Measurements from ENCODE around the gene DNAH6.

The DNAH6 gene

DNA sequence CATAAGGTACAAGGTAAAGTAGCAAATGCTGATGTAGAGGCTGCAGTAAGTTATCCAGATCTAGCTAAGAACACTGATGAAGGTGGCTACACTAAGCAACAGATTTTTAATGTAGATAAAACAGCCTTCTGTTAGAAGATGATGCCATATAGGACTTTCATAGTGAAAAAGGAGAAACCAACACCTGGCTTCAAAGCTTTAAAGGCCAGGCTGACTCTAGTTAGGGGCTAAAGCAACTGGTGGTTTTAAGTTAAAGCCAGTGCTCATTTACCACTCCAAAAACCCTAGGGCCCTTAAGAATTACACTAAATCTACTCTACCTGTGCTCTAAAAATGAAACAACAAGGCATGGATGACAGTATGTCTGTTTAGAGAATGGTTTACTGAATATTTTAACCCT, 131.0 kb downstream of the DNAH6 start:
- Histone ChIP-seq H2AFZ (ENCODE audit: insufficient read depth, low read length, poor library complexity) (no peak overlapping the region), H3K14ac (ENCODE audit: low read length) (no peak overlapping the region), H3K23ac (ENCODE audit: low read length) (no peak overlapping the region), H3K18ac (ENCODE audit: low read length) (no peak overlapping the region), H3K27me3 (ENCODE audit: insufficient read depth, low read length) (no peaks in the 10 kb centered on the region), H3K9me3 (ENCODE audit: insufficient read depth, low read depth, low read length) (no peaks in the 10 kb centered on the region), H4K91ac (ENCODE audit: low read depth, low read length) (no peak overlapping the region), H3K4me3 (ENCODE audit: low read depth, low read length) (no peak overlapping the region), H2BK5ac (ENCODE audit: low read depth, low read length, poor library complexity) (no peak overlapping the region), H2AK5ac (ENCODE audit: low read length) (no peak overlapping the region), H3K4ac (ENCODE audit: low read depth, low read length) (no peak overlapping the region), H3K79me1 (ENCODE audit: low read length) (no peaks in the 10 kb centered on the region), H3K9ac (ENCODE audit: low read length) (no peak overlapping the region), H3K4me2 (ENCODE audit: low read length) (no peak overlapping the region), H4K8ac (ENCODE audit: low read depth, low read length) (no peak overlapping the region), H3K27ac (ENCODE audit: low read depth, low read length) (no peak overlapping the region), H2BK12ac (ENCODE audit: low read length) (no peak overlapping the region), H3K79me2 (ENCODE audit: control insufficient read depth, insufficient read depth, low read length, poor library complexity) (no peaks in the 10 kb centered on the region), H4K12ac (ENCODE audit: low read depth, low read length) (no peak overlapping the region), H3K36me3 (ENCODE audit: control insufficient read depth in 1 of 2, insufficient read depth in 2 of 2, low read length in 2 of 2) (no peaks in the 10 kb centered on the region), H2BK120ac (ENCODE audit: insufficient read depth, low read length, poor library complexity) (no peak overlapping the region), H3K4me1 (ENCODE audit: control insufficient read depth in 1 of 2, insufficient read depth in 2 of 2, low read length in 2 of 2) (no peaks in the 10 kb centered on the region)
- no peak for DNase-seq

DNA sequence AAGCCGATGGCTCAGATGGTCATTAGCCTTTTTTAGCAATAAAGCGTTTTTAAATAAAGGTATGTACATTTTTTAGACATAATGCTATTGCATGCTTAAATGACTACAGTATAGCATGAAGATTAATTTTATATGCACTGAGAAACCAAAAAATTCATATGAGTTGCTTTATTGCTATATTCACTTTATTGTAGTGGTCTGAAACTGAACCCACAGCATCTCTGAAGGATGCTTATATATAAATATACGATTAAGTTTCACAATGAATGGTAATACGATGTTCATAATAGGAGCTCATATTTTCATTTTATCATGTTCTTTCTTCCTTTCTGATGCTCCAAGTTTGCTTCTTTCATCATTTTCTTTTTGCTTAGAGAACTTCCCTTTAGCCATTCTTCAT, 132.8 kb downstream of the DNAH6 start:
- WGBS (ENCODE audit: extremely low coverage, insufficient coverage, insufficient read length): no CpG with 5 or more reads among the region's 4 CpGs
- Histone ChIP-seq H2BK5ac (ENCODE audit: low read depth, low read length, poor library complexity) (no peak overlapping the region), H3K79me1 (ENCODE audit: low read length) (no peaks in the 10 kb centered on the region), H3K4me2 (ENCODE audit: low read length) (no peak overlapping the region), H3K79me2 (ENCODE audit: control insufficient read depth, insufficient read depth, low read length, poor library complexity) (no peaks in the 10 kb centered on the region), H2AFZ (ENCODE audit: insufficient read depth, low read length, poor library complexity) (no peak overlapping the region), H2AK5ac (ENCODE audit: low read length) (no peak overlapping the region), H3K27me3 (ENCODE audit: insufficient read depth, low read length) (no peaks in the 10 kb centered on the region), H3K27ac (ENCODE audit: low read depth, low read length) (no peak overlapping the region), H4K91ac (ENCODE audit: low read depth, low read length) (no peak overlapping the region), H3K9me3 (ENCODE audit: insufficient read depth, low read depth, low read length) (no peaks in the 10 kb centered on the region), H4K8ac (ENCODE audit: low read depth, low read length) (no peak overlapping the region), H2BK120ac (ENCODE audit: insufficient read depth, low read length, poor library complexity) (no peak overlapping the region), H3K23ac (ENCODE audit: low read length) (no peak overlapping the region), H3K36me3 (ENCODE audit: control insufficient read depth in 1 of 2, insufficient read depth in 2 of 2, low read length in 2 of 2) (no peaks in the 10 kb centered on the region), H3K14ac (ENCODE audit: low read length) (no peak overlapping the region), H3K18ac (ENCODE audit: low read length) (no peak overlapping the region), H3K4ac (ENCODE audit: low read depth, low read length) (no peak overlapping the region), H3K9ac (ENCODE audit: low read length) (no peak overlapping the region), H4K12ac (ENCODE audit: low read depth, low read length) (no peak overlapping the region), H2BK12ac (ENCODE audit: low read length) (no peak overlapping the region), H3K4me3 (ENCODE audit: low read depth, low read length) (no peak overlapping the region), H3K4me1 (ENCODE audit: control insufficient read depth in 1 of 2, insufficient read depth in 2 of 2, low read length in 2 of 2) (no peaks in the 10 kb centered on the region)
- no peak for DNase-seq

DNA sequence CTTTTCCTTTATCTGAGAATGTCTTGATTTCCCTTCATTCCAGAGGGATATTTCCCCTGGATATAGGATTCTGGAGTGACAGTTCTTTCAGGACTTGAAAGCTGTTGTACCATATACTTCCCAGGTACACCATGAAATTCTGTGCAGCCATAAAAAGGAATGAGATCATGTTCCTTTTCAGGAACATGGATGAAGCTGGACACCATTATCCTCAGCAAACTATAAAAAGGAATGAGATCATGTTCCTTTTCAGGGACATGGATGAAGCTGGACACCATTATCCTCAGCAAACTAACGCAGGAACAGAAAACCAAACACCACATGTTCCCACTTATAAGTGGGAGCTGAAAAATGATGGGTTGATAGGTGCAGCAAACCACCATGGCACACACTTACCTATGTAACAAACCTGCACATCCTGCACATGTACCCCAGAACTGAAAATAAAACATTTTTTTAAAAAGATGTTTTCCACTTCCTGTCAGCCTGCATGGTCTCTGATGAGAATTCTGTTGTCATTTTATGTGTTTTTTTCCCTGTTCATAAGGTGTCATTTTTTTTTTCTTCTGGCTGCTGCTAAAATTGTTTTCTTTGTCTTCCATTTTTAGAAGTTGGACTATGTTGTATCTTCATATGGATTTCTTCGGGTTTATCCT, 133.3 kb downstream of the DNAH6 start:
- H2BK120ac ChIP-seq (ENCODE audit: insufficient read depth, low read length, poor library complexity): no peak overlapping the region
- no peak overlapping the region for H3K4me3 ChIP-seq (ENCODE audit: low read depth, low read length)
- no peaks in the 10 kb centered on the region for H3K27me3 ChIP-seq (ENCODE audit: insufficient read depth, low read length)
- no peaks in the 10 kb centered on the region for H3K4me1 ChIP-seq (ENCODE audit: control insufficient read depth in 1 of 2, insufficient read depth in 2 of 2, low read length in 2 of 2)
- no peak overlapping the region for H2AFZ ChIP-seq (ENCODE audit: insufficient read depth, low read length, poor library complexity)
- no peak overlapping the region for H3K4me2 ChIP-seq (ENCODE audit: low read length)
- no peak overlapping the region for H3K9ac ChIP-seq (ENCODE audit: low read length)
- no peaks in the 10 kb centered on the region for H3K79me1 ChIP-seq (ENCODE audit: low read length)
- H2AK5ac ChIP-seq (ENCODE audit: low read length): no peak overlapping the region
- WGBS (ENCODE audit: extremely low coverage, insufficient coverage, insufficient read length): no CpG with 5 or more reads among the region's 2 CpGs
- no peaks in the 10 kb centered on the region for H3K79me2 ChIP-seq (ENCODE audit: control insufficient read depth, insufficient read depth, low read length, poor library complexity)
- no peak overlapping the region for H2BK5ac ChIP-seq (ENCODE audit: low read depth, low read length, poor library complexity)
- no peak overlapping the region for H3K23ac ChIP-seq (ENCODE audit: low read length)
- no peak overlapping the region for H3K18ac ChIP-seq (ENCODE audit: low read length)
- H3K9me3 ChIP-seq (ENCODE audit: insufficient read depth, low read depth, low read length): no peaks in the 10 kb centered on the region
- DNase-seq: no peak
- no peak overlapping the region for H2BK12ac ChIP-seq (ENCODE audit: low read length)
- no peak overlapping the region for H3K4ac ChIP-seq (ENCODE audit: low read depth, low read length)
- no peak overlapping the region for H4K91ac ChIP-seq (ENCODE audit: low read depth, low read length)
- no peak overlapping the region for H4K8ac ChIP-seq (ENCODE audit: low read depth, low read length)
- H3K14ac ChIP-seq (ENCODE audit: low read length): no peak overlapping the region
- no peak overlapping the region for H4K12ac ChIP-seq (ENCODE audit: low read depth, low read length)
- no peak overlapping the region for H3K27ac ChIP-seq (ENCODE audit: low read depth, low read length)
- H3K36me3 ChIP-seq (ENCODE audit: control insufficient read depth in 1 of 2, insufficient read depth in 2 of 2, low read length in 2 of 2): no peaks in the 10 kb centered on the region

DNA sequence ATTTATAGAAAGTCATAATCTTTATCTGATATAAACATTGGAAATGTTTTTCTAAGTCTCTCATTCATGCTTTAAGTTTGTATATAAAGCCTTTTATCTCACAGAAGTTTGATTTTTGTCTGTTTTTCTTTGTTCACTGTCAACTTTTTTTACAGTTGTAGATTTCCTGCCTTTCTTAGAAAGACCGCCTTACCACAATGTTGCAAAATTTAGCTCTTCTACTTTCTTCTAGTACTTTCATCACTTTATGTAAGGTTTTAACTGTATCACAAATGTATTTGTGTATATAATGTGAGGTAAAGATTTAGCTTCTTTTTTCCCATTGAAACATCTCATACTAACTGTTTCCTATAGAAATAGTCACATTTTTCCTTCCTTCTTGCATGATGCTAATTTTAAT, 136.1 kb downstream of the DNAH6 start:
- Histone ChIP-seq H2AFZ (ENCODE audit: insufficient read depth, low read length, poor library complexity) (no peak overlapping the region), H2BK12ac (ENCODE audit: low read length) (no peak overlapping the region), H3K18ac (ENCODE audit: low read length) (no peak overlapping the region), H3K4me1 (ENCODE audit: control insufficient read depth in 1 of 2, insufficient read depth in 2 of 2, low read length in 2 of 2) (no peaks in the 10 kb centered on the region), H3K27me3 (ENCODE audit: insufficient read depth, low read length) (no peaks in the 10 kb centered on the region), H3K14ac (ENCODE audit: low read length) (no peak overlapping the region), H3K36me3 (ENCODE audit: control insufficient read depth in 1 of 2, insufficient read depth in 2 of 2, low read length in 2 of 2) (no peaks in the 10 kb centered on the region), H3K79me1 (ENCODE audit: low read length) (no peaks in the 10 kb centered on the region), H4K12ac (ENCODE audit: low read depth, low read length) (no peak overlapping the region), H3K4me2 (ENCODE audit: low read length) (no peak overlapping the region), H3K79me2 (ENCODE audit: control insufficient read depth, insufficient read depth, low read length, poor library complexity) (no peaks in the 10 kb centered on the region), H2AK5ac (ENCODE audit: low read length) (no peak overlapping the region), H2BK5ac (ENCODE audit: low read depth, low read length, poor library complexity) (no peak overlapping the region), H2BK120ac (ENCODE audit: insufficient read depth, low read length, poor library complexity) (no peak overlapping the region), H4K8ac (ENCODE audit: low read depth, low read length) (no peak overlapping the region), H4K91ac (ENCODE audit: low read depth, low read length) (no peak overlapping the region), H3K9me3 (ENCODE audit: insufficient read depth, low read depth, low read length) (no peaks in the 10 kb centered on the region), H3K4ac (ENCODE audit: low read depth, low read length) (no peak overlapping the region), H3K23ac (ENCODE audit: low read length) (no peak overlapping the region), H3K4me3 (ENCODE audit: low read depth, low read length) (no peak overlapping the region), H3K9ac (ENCODE audit: low read length) (no peak overlapping the region), H3K27ac (ENCODE audit: low read depth, low read length) (no peak overlapping the region)
- WGBS (ENCODE audit: extremely low coverage, insufficient coverage, insufficient read length): no CpG with 5 or more reads among the region's 1 CpG
- DNase-seq: no peak

Data from trophoblast cell (in vitro differentiated cells and primary cell).